ENCODE measurements around the gene ATXN7L1.

The ATXN7L1 gene

DNA sequence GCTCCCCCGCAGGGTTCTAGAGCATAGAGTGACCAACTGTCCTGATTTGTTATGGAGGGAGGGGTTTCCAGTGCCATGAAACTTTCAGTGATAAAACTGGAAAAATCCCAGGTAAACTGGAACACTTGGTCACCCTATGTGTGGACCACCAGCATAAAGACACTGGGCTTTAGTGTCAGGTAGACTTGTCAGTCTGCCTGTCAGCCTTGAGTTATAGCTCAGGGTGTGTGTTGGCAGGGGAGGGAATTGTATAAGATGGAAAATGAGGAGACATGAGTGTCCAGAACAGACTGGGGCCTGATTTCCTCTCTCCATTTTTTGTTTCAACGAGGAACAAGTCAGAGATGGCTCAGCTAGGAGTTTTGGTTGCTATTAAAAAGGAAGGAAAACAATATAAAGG is 284.9 kb downstream of the ATXN7L1 start:
- H3K4me3 ChIP-seq (ENCODE audit: low read depth, low read length): no peak overlapping the region
- in situ Hi-C loops (cut with HindIII; ENCODE audit: low sequenced_read_pairs): no loop called here
- DNase-seq (ENCODE audit: low read depth, low spot score): no peak
- TF ChIP-seq, protein P1, sequence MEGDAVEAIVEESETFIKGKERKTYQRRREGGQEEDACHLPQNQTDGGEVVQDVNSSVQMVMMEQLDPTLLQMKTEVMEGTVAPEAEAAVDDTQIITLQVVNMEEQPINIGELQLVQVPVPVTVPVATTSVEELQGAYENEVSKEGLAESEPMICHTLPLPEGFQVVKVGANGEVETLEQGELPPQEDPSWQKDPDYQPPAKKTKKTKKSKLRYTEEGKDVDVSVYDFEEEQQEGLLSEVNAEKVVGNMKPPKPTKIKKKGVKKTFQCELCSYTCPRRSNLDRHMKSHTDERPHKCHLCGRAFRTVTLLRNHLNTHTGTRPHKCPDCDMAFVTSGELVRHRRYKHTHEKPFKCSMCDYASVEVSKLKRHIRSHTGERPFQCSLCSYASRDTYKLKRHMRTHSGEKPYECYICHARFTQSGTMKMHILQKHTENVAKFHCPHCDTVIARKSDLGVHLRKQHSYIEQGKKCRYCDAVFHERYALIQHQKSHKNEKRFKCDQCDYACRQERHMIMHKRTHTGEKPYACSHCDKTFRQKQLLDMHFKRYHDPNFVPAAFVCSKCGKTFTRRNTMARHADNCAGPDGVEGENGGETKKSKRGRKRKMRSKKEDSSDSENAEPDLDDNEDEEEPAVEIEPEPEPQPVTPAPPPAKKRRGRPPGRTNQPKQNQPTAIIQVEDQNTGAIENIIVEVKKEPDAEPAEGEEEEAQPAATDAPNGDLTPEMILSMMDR (IDR thresholded peaks at IDR 0.05; ENCODE audit: low read depth, low read length): no peak

DNA sequence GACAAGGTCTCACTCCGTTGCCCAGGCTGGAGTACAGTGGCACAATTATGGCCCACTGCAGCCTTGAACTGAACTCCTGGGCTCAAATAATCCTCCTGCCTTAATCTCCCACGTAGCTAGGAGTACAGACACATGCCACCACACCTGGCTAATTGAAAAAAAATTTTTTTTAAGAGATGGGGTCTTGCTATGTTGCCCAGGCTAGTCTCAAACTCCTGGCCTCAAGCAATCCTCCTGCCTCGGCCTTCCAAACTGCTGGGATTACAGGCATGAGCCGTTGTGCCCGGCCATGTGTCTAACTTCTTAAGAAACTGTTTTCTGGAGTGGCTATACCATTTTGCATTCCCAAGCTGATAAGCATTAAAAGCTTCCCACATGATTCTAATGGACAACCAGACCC is 285.6 kb downstream of the ATXN7L1 start:
- DNase-seq (ENCODE audit: low read depth, low spot score): no peak
- in situ Hi-C loops (cut with HindIII; ENCODE audit: low sequenced_read_pairs): no loop called here
- TF ChIP-seq, protein P1 (IDR thresholded peaks at IDR 0.05; ENCODE audit: low read depth, low read length): no peak
- H3K4me3 ChIP-seq (ENCODE audit: low read depth, low read length): no peak overlapping the region

DNA sequence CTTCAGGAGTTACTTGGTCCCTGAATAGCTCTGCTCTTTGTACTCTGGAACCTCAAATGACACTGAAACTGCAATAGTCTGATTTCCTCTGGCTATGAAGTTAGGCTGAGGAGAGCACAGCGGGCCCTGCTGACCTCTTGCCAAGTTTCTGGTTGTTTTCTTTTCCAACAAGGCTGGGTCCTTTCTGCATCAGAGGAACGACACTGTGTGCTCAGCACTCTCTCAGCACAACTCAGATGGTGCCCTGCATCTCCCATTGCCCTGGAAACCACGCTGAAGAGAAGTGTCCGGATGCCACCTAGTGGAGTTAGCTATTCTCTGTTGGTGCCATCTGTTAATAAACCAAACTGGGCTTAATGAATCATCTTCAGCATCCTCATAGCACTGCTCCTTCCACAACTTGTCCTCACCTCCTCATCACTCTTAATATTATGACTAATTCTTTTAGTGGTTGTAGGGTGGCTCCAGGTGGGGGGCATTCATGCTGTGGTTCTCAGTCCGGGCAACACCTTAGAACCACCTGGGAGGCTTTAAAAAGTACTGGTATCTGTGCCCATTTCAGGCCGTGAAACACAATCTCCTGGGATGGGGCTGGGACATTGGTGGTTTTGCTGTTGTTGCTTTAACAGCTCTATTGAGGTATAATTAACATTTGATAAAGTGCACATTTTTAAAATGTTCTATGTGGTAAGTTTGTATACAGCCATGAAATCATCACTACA is 286.9 kb downstream of the ATXN7L1 start:
- H3K4me3 ChIP-seq (ENCODE audit: low read depth, low read length): no peak overlapping the region
- in situ Hi-C loops (cut with HindIII; ENCODE audit: low sequenced_read_pairs): no loop called here
- TF ChIP-seq, protein P1 (IDR thresholded peaks at IDR 0.05; ENCODE audit: low read depth, low read length): peak; percentile 70
- peak; percentile 81 for DNase-seq (ENCODE audit: low read depth, low spot score)

DNA sequence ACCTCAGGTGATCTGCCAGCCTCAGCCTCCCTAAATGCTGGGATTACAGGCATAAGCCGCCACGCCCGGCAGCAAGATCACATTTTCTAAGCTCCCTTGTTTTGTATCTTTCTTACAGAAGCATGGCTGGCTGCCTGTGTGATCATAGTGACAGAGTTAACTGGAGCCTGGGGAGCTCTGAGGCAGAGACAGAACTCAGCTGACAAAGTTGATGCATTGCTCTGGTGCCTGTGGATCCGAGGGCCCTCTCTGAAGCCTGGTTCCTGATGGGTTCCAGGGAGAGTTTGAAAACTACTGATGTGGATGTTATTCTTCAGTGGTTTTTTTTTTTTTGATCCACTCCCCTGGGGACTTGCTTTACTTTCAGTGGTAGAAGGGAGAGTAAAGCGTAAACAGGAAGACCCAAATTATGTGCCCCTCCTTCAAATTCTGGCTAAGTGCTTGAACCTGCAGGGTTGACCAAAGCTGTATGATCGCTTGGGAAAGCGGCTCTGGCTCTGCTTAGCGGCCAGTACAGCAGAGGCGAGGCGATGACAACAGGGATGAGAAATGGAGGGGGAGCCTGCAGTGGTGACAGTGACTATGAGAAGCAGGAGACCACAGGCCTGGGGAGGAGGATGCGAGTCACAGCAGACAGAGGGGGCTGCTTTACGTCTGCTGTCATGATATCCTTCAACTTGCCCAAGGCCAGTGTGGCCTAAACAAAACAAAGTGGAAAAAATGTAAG is 288.3 kb downstream of the ATXN7L1 start:
- in situ Hi-C loops (cut with HindIII; ENCODE audit: low sequenced_read_pairs): no loop called here
- no peak overlapping the region for H3K4me3 ChIP-seq (ENCODE audit: low read depth, low read length)
- DNase-seq (ENCODE audit: low read depth, low spot score): no peak
- TF ChIP-seq, protein P1 (IDR thresholded peaks at IDR 0.05; ENCODE audit: low read depth, low read length): no peak

DNA sequence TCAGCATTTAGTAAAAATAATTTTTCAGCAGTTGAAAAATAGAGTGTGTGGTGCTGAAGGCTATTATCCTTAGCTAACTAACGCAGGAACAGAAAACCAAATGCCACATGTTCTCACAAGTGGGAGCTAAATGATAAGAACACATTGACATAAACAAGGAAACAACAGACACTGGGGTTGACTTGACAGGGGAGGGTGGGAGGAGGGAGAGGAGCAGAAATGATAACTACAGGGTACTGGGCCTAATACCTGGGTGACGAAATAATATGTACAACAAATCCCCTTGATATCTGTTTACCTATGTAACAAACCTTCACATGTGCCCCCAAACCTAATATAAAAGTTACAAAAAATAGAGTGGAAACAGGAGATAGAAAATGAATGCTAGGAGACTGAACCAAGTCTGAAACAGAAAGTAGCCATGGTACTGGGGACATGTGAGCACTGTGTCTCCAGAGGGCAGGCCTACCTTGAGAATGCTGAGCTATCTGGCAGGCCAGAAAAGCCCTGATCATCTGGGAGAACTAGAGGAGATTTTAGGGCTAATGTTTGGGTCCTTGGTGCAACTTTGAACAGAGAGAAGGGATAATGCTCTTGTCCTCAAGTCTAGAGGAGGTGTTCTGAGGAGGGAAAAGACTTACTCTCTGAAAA is 290.4 kb downstream of the ATXN7L1 start:
- DNase-seq (ENCODE audit: low read depth, low spot score): no peak
- no peak overlapping the region for H3K4me3 ChIP-seq (ENCODE audit: low read depth, low read length)
- TF ChIP-seq, protein P1 (IDR thresholded peaks at IDR 0.05; ENCODE audit: low read depth, low read length): no peak
- in situ Hi-C loops (cut with HindIII; ENCODE audit: low sequenced_read_pairs): no loop called here

DNA sequence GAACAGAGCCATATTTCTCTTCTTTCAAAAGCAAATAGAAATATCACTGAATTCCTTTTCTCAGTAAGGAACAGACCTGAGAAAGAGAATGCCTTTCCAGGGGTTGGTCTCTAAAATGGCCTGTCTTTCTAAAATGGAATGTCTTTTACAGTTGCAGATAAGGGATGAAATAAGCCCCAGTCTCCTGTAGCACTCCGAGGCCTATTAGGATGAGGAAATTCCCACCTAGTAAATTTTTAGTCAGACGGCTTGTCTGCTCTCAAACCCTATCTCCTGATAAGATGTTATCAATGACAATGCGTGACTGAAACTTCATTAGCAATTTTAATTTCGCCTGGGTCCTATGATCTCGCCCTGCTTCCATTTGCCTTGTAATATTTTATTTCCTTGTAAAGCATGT is 292.2 kb downstream of the ATXN7L1 start:
- TF ChIP-seq, protein P1 (IDR thresholded peaks at IDR 0.05; ENCODE audit: low read depth, low read length): no peak
- H3K4me3 ChIP-seq (ENCODE audit: low read depth, low read length): no peak overlapping the region
- no peak for DNase-seq (ENCODE audit: low read depth, low spot score)
- in situ Hi-C loops (cut with HindIII; ENCODE audit: low sequenced_read_pairs): no loop called here

Measured in astrocyte of the spinal cord (primary cell).